NOMO-1 (cell line): ENCODE data around the gene DNAJC17.

Experiments used
- DNase-seq, 2 experiments: peaks; one replicate each; lab custom pipeline; 2025; ENCODE audit not compliant: unreplicated experiment in 2 of 2; lab: John Stamatoyannopoulos, UW

The DNAJC17 gene

GRCh38 chr15:40793216-40793989 lies 13.9 kb downstream of the DNAJC17 start:
- no peak for DNase-seq

- DNase-seq = no peak
Measured at GRCh38 chr15:40792394-40792793, 14.9 kb downstream of the DNAJC17 start.

- no peak for DNase-seq
Measured at GRCh38 chr15:40790718-40791117, 16.6 kb downstream of the DNAJC17 start.

GRCh38 chr15:40789999-40790398 lies 17.3 kb downstream of the DNAJC17 start:
- no peak for DNase-seq

DNA sequence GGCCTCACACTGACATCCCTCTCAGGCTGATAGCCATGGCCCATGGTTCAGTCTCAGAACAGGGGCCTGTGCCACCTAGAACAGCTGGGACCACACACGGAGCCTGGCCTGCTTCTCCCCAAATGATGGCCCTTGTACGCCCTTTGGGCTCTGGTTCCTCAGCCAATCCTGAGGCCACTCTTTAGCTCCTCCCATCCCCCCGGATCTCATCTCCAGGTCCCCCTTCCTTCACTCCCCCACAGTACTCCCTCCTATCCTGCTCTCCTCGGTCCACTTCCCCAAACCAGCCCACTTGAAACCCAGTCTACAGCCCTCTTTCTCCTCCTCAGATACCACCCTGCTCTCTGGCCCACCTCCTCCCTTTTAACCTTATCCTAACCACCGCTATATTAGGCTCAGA lies 18.2 kb downstream of the DNAJC17 start:
- no peak for DNase-seq

GRCh38 chr15:40787991-40788390 lies 19.3 kb downstream of the DNAJC17 start:
- DNase-seq = no peak

GRCh38 chr15:40787344-40787841 lies 19.9 kb downstream of the DNAJC17 start:
- peak; percentile 13 to 55 for DNase-seq

DNA sequence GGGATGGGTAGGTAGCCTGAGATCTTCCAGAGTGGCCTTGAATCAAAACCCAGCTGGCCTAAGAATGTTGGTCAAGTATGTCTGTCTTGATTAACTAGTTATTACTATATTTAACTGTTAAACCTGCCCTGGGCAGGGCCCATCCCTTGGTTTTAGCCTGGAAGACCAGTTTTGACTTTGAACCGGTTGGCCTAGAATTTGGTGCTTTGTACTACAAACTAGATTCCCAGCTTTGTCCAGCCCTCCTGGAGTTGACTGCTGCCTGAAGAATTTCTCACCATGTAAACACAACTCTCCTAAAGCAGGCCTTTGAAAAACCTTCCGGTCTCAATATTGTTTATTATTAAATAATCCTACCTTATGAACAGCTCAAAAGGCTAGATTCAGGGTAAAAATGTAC lies 21.5 kb downstream of the DNAJC17 start:
- DNase-seq = no peak

DNA sequence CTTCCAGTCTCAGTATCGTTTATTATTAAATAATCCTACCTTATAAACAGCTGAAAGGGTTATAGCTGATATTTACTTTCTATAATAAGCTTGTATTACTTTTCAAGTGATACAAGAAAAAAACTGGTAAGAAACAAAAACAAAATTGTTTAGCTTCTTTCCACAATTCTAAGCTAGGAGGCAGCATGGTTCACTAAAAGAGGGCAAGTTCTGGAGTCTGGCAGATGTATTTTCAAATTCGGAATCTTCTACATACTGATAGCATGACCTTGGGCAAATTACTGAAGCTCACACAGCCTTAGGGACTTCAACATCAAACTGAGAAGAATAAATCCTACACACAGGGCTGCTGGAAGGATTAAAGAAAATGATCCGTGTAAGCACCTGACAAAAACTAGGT lies 22.1 kb downstream of the DNAJC17 start:
- no peak for DNase-seq

- DNase-seq = peak in 1 of 2 experiments; percentile 16
Measured at GRCh38 chr15:40782609-40783227, 24.6 kb downstream of the DNAJC17 start.

- DNase-seq = no peak
Measured at GRCh38 chr15:40776537-40777141, 30.6 kb downstream of the DNAJC17 start.

DNA sequence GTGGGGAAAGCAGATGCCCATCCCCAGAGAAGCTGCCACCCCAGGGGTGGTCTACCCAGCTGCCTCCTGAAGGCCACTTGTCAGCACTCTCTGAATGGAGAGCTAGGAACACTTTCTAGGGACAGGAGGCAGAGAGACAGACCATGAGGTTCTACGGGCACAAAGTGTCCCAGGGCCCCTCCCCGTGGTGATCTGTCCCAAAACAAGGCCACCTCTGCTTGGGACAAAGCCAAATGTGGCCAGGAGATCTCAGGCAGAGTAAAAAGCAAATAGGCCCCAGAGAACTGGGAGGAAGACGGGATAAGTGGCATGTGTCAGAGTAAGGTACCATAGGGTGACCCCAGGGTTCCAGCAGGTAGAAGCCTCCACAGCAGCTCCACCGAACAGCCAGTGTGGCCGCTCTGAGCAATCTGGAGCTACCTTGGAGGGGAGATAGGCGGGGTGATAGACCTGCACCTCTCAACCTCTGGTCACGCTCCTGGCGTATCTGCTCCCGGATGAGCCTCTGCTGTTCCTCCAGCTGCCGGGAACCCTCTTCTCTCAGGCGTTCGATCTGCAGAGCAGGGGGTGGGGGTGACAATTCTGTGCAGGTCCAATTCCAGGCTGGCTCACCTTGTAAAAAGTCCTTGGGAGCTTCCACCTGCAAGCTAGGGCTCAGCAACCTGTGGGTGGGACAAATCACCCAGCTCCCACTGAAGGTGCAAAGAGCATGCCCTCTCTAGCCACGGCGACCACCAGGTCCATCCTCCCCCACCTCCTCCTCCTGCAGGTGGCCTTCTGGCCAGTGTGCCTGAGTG lies 31.3 kb downstream of the DNAJC17 start:
- no peak for DNase-seq

DNA sequence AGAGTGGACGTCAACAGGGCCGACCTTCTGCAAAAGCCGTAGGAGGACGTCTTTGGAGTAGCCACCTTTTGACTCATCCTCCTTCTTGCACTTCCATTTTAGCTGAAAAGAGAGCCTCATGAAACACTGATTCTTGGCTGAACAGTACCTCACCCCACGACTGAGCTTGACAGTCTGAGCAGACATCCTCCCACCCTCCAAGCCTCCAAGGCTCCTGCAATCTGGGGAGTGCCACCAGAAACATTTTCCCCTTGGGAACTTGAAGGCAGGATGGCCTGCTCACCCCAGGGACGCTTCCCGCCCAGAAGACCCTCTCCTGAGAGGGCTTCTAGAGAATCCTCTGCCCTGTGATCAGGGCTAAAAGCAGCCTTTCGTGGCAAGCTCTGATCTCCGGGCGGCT lies 32.3 kb downstream of the DNAJC17 start:
- no peak for DNase-seq

DNA sequence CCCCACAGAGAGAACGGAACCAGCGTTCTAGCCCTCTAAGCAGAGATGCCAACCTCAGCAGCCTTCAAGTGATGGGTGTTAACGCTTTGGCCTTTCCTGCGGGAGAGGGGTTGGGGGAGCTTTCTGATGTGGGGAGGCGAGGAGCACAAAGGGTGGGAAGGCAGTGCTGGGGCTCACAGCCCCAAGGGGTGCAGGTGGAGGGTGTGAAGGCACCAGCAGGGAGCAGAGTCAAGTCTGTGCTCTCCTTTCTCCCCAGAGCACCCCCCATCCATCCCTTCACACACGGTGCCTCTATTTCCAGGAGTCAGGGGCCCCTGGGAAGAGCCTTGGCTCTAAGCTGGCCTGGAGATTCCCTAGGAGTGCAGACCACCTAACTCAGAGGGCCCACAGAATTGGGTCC lies 33.4 kb downstream of the DNAJC17 start:
- no peak for DNase-seq

GRCh38 chr15:40773496-40773895 lies 33.8 kb downstream of the DNAJC17 start:
- DNase-seq = no peak

GRCh38 chr15:40772014-40772413 lies 35.3 kb downstream of the DNAJC17 start:
- no peak for DNase-seq

DNA sequence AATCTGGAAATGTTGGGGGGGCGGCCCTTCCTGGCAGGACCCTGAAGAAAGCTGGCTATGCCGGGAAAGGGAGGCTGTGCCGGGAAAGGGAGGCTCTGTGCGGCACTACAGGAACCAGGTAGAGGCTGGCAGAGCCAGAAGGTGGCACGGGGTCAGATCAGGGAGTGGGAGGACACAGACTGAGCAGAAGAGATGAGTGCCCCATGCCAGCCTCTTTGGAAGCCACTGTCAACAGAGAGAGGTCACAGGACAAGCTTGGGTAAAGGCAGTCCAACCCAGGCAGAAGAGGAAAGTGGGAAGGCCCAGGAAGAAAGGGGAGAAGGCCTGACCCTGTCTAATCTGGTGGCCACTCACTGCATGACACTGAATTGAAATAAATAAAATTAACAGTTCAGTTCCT lies 36.0 kb downstream of the DNAJC17 start:
- no peak for DNase-seq

GRCh38 chr15:40770147-40770721 lies 37.0 kb downstream of the DNAJC17 start:
- no peak for DNase-seq

- peak; percentile 27 to 38 for DNase-seq
Measured at GRCh38 chr15:40769274-40770146, 37.8 kb downstream of the DNAJC17 start, which contains the start of gene C15orf62. Gene C15orf62, plus strand, starts transcription at chr15:40769980. Its CDS starts 516 bp downstream, at chr15:40770496.
